ENCODE results near the gene CARD10. TPM values are rescaled to one million over a fixed set of nuclear protein-coding genes. Genes with fewer than 3 reads are reported as not detected.

The CARD10 gene
- total and polyA plus RNA-seq, 2 of the 8 experiments (the other 6 are each of a cell fraction or from before 2014, with no cell fraction given) = 13.5 to 14.4 TPM

DNA sequence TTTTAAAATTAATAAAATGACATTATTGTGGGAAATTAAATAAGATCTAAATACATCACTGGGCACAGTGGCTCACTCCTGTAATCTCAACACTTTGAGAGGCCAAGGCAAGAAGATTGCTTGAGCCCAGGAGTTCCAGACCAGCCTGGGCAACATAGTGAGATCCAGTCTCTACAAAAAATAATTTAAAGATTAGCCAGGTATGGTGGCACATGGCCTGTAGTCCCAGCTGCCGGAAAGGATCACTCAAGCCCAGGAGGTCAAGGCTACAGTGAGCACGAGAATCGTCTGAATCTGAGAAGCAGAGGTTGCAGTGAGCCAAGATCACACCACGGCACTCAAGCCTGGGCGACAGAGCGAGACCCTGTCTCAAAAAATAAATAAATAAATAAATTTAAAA lies 15.9 kb upstream of the CARD10 start:
- Histone ChIP-seq H2AFZ (ENCODE audit: low read length) (no peak overlapping the region), H2BK15ac (ENCODE audit: low read length) (no peak overlapping the region), H2BK5ac (ENCODE audit: low read depth, low read length) (no peak overlapping the region), H3K56ac (replicated peaks; ENCODE audit: insufficient read length, low read depth, low read length) (no peak overlapping the region), H4K20me1 (replicated peaks in 1 of 2; ENCODE audit: control insufficient read depth in 1 of 2, insufficient read depth in 2 of 2, low read length in 2 of 2) (peaks cover 0 to 1% of the 10 kb centered on the region in 2 experiments), H3K4me2 (ENCODE audit: insufficient read depth in 1 of 2, low read depth in 2 of 2, low read length in 2 of 2) (no peak overlapping the region), H2BK20ac (ENCODE audit: low read length) (no peak overlapping the region), H3K4me1 (replicated peaks in 1 of 4; ENCODE audit: control insufficient read depth in 3 of 4, insufficient read depth in 4 of 4, low read length in 3 of 4) (peaks cover 0 to 4% (median 0%) of the 10 kb centered on the region in 4 experiments; a peak in 2 of 7 replicates), H2BK12ac (ENCODE audit: low read depth, low read length) (no peak overlapping the region), H4K8ac (ENCODE audit: extremely low read depth, insufficient read depth, low read length) (no peak overlapping the region), H3K27me3 (replicated peaks in 1 of 4; ENCODE audit: control insufficient read depth in 3 of 4, extremely low read depth in 1 of 4, insufficient read depth in 3 of 4, low read length in 3 of 4) (no peaks in the 10 kb centered on the region), H3K79me1 (ENCODE audit: low read depth, low read length) (no peaks in the 10 kb centered on the region; the same call in 1 of the 2 replicates), H3K23ac (ENCODE audit: insufficient read length) (no peak overlapping the region), H3K9me3 (ENCODE audit: insufficient read depth in 2 of 2, low read depth in 1 of 2, low read length in 1 of 2) (no peaks in the 10 kb centered on the region), H2AK5ac (ENCODE audit: low read depth, low read length) (no peak overlapping the region), H3K27ac (ENCODE audit: low read depth, low read length) (no peak overlapping the region), H3K14ac (ENCODE audit: insufficient read length) (no peak overlapping the region), H3K9ac (replicated peaks in 1 of 4; ENCODE audit: extremely low read depth in 1 of 4, low read depth in 3 of 4, low read length in 3 of 4) (no peak overlapping the region), H3K79me2 (ENCODE audit: control insufficient read depth in 1 of 2, insufficient read depth in 2 of 2, low read length in 2 of 2) (no peaks in the 10 kb centered on the region), H3K4ac (replicated peaks; ENCODE audit: insufficient read length, low read depth, low read length) (no peak overlapping the region), H3K36me3 (ENCODE audit: control insufficient read depth in 2 of 4, insufficient read depth in 4 of 4, low read length in 3 of 4) (no peaks in the 10 kb centered on the region), H4K5ac (ENCODE audit: insufficient read length, low read depth, low read length) (no peak overlapping the region), H4K91ac (replicated peaks; ENCODE audit: insufficient read length, low read length) (no peak overlapping the region), H2BK120ac (replicated peaks; ENCODE audit: low read depth, low read length) (no peak overlapping the region), H3K18ac (ENCODE audit: extremely low read depth, low read length) (no peak overlapping the region), H3K4me3 (ENCODE audit: extremely low read depth in 1 of 4, insufficient read depth in 2 of 4, low read depth in 3 of 4, low read length in 4 of 4) (no peak overlapping the region), H3K23me2 (ENCODE audit: low read depth, low read length) (no peaks in the 10 kb centered on the region)
- ChIA-PET POLR2A (ENCODE audit: partially characterized antibody) (no interaction called here), CTCF (ENCODE audit: partially characterized antibody) (interaction anchor here (1.1 kb wide), 1 partner anchor 32 kb away, joined by 4 read pairs; no protein-coding TSS in a partner anchor)
- DNase-seq (ENCODE audit: low read depth in 1 of 2, low spot score in 2 of 2) (no peak), FAIRE-seq (no peak)
- no peak for TF ChIP-seq GABPA (IDR thresholded peaks at IDR 0.05; ENCODE audit: borderline replicate concordance, insufficient read depth, low read length)
- TF ChIP-seq RAD21 (IDR thresholded peaks at IDR 0.05 in 1 of 2, conservative IDR thresholded peaks at IDR 0.05 in 1 of 2; ENCODE audit: low read depth in 2 of 2, low read length in 2 of 2) = no peak
- WGBS, 2 experiments (ENCODE audit: extremely low coverage in 1 of 2, insufficient coverage in 1 of 2, insufficient read length in 1 of 2, insufficient replicate concordance in 2 of 2, low coverage in 1 of 2, low lambda C conversion rate in 2 of 2, missing lambda C conversion rate in 1 of 2) = 89% methylated on average over 6 of the region's 6 CpGs; no CpG with 5 or more reads in 1 of the 2 experiments
